ENCODE measurements around the gene RBM33.

The RBM33 gene

DNA sequence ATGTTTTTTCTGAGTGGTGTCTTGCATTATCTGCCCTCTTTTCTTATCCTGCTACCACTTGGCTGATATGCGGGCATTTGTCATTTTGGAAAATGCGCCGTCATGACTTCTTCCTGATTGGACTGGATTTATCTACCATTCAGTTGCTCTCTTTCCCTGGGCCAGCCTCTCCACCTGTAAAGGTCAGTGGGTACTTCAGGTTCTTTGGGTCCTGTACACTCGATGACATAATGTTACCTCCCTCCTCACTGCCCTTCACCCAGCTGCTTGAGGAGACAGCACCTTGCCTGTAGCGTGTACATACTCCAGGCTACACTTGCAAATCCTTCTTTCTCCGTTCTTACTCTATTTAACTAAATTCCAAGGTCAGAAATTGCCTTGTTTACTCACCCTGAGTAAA lies 83.7 kb downstream of the RBM33 start:
- no peak for DNase-seq

DNA sequence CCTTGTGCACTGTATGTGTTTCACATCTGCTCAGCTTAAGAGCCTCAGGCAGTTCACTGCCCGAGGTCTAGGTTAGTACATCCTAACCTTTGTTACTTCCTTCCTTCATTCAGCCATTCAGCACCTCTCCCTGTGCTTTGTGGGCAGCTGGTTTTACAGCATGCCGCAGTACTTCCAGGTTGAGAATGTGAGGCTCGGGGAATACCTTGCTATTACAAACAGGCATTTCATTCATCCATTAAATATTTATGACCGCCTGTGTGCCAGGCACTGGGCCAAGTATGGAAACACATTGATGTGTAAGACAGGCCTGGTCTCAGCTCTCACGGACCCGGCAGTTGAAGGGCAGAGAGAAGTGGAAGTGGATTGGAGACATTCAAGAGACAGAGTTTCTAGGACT lies 85.4 kb downstream of the RBM33 start:
- DNase-seq, result peak; percentile 16

DNA sequence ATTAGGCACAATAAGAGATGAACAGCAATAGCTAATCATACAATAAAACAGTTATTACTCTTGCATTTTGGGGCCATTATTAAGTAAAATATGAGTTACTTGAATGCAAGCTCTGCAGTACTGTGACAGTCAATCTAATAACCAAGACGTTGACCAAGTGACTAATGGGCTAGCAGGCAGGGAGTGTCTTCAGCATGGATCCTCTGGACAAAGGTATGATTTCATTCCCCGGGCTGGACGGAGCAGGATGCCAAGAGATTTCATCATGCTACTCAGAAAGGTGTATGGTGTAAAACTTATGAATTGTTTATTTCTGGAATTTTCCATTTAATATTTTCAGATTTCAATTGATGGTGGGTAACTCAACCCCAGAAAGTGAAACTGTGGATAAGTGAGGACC lies 86.9 kb downstream of the RBM33 start:
- DNase-seq, result no peak

- DNase-seq, result no peak
Observed at GRCh38 chr7:155731871-155732270, 87.4 kb downstream of the RBM33 start.

DNA sequence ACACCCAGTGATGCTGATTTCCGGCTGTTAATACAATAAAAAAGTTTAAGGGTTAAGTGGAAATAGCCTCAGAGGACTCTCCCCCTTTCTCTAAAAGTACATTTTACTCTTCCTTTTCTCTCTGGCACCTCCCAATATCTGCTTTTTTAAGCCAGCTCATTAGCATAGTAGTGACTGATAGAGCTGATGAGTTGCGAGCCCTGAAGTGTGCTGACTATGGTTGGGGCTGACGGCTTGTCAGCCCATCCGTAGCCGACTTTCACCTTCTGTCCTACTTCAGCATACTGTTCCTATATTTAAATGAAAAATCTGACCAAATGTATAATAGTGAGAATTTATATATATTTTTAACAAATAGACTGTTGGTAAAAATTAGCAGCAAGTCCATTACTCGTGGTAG lies 87.8 kb downstream of the RBM33 start:
- DNase-seq, result no peak

- no peak for DNase-seq
Observed at GRCh38 chr7:155733582-155734444, 89.4 kb downstream of the RBM33 start.

- DNase-seq, result no peak
Observed at GRCh38 chr7:155734445-155734809, 90.0 kb downstream of the RBM33 start.

DNA sequence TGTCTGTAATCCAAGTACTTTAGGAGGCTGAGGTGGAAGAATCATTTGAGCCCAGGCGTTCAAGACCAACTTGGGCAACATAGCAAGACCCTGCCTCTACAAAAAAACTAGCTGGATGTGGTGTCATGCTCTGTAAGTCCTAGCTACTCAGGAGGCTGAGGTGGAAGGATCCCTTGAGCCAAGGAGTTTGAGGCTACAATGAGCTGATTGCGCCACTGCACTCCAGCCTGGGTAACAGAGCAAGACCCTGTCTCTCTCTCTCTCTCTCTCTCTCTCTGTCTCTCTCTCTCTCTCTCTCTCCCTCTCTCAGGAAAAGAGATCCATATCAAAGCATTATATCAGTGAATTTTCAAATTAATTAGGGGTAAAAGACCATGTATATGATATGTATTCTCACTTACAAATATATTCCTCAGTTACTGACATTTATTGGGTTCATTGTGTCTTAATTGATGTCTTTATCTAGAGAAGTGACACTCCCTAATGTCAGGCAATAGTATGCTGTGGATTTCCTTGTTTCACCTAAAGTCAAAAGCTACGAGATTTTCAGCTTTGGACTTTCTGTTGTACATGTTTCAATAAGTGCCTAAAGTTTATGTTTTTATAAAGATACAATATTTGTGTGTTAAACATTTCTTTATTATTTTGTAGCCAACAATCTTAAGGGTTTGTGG lies 91.1 kb downstream of the RBM33 start:
- no peak for DNase-seq

GRCh38 chr7:155737590-155737989 lies 93.1 kb downstream of the RBM33 start:
- no peak for DNase-seq

- no peak for DNase-seq
Observed at GRCh38 chr7:155738104-155738503, 93.6 kb downstream of the RBM33 start.

- DNase-seq, result peak; percentile 84
Observed at GRCh38 chr7:155738652-155739537, 94.4 kb downstream of the RBM33 start.

- no peak for DNase-seq
Observed at GRCh38 chr7:155739538-155740143, 95.2 kb downstream of the RBM33 start.

GRCh38 chr7:155741082-155741481 lies 96.6 kb downstream of the RBM33 start:
- no peak for DNase-seq

DNA sequence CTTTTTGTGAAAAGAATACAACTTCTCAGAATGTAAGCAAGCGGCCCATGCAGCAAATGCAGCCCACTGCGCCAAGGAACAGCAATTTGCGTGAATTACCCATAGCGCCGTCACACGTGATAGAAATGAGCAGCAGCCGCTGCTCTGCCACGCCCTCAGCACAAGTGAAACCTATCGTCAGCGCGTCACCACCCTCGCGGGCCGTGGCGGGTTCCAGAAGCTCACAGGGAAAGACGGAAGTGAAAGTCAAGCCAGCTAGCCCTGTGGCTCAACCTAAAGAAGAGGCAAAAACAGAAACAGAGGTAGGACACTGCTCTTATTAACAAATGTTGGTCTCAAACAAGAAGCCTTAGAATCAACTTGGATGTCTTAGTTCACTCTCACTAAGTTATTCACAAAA lies 97.3 kb downstream of the RBM33 start:
- no peak for DNase-seq

DNA sequence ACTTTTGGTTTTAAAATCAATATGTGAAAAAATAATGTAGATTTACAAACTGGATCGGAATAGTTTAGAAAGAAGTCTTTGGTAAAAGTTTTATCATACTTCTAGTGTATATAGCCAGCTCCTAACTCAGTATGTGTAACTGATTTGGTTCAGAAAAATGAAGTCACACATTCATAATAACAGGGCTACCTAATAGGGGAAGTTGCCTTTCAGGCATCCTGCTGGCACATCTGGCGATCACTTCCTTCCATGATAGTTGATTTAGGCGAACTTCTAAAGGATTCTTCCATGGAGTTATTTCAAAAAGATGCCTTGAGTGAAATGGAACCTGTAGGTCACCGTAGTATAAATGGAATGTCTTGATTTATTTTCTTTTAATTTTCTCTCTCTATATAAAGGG lies 98.7 kb downstream of the RBM33 start:
- DNase-seq, result no peak

DNA sequence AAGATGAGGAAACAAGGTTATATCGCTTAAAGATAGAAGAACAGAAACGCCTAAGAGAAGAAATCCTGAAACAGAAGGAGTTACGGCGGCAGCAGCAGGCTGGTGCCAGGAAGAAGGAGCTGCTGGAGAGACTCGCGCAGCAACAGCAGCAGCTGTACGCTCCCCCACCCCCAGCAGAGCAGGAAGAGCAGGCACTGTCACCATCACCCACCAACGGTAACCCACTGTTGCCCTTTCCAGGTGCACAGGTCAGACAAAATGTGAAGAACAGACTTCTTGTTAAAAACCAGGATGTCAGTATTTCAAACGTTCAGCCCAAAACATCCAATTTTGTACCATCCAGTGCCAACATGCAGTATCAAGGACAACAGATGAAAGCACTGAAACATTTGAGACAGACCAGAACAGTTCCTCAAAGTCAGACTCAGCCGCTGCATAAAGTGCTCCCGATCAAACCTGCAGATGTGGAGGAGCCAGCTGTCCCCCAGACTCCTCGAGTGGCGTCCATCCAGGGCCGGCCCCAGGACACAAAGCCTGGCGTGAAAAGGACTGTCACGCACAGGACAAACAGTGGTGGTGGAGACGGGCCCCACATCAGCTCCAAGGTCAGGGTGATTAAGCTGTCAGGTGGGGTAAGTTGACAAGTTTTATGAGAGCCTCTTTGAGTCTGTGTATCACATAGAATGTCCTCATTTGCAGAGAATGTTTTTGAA lies 100.7 kb downstream of the RBM33 start:
- DNase-seq, result no peak

- no peak for DNase-seq
Observed at GRCh38 chr7:155745737-155746136, 101.3 kb downstream of the RBM33 start.

GRCh38 chr7:155746188-155746587 lies 101.7 kb downstream of the RBM33 start:
- DNase-seq, result no peak

DNA sequence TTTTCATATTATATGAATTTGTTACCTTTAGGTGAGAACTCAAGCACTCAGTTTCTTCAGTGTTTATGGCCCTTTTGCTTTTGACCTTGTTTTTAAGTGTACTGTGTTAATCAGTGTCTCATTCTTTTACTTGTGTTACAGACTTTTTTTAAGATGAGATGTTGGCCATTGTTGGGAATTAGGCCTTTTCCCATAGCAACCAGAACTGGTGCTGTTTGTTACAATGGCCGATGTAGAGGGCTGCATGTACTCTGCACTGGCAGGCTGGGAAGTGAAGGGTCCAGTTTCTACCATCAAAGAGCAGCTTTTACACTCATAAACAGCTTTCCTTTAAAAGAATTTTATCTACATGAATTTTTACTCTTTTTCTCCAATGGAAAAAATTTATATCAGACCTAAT lies 102.7 kb downstream of the RBM33 start:
- DNase-seq, result no peak

- DNase-seq, result no peak
Observed at GRCh38 chr7:155749578-155749977, 105.1 kb downstream of the RBM33 start.

DNA sequence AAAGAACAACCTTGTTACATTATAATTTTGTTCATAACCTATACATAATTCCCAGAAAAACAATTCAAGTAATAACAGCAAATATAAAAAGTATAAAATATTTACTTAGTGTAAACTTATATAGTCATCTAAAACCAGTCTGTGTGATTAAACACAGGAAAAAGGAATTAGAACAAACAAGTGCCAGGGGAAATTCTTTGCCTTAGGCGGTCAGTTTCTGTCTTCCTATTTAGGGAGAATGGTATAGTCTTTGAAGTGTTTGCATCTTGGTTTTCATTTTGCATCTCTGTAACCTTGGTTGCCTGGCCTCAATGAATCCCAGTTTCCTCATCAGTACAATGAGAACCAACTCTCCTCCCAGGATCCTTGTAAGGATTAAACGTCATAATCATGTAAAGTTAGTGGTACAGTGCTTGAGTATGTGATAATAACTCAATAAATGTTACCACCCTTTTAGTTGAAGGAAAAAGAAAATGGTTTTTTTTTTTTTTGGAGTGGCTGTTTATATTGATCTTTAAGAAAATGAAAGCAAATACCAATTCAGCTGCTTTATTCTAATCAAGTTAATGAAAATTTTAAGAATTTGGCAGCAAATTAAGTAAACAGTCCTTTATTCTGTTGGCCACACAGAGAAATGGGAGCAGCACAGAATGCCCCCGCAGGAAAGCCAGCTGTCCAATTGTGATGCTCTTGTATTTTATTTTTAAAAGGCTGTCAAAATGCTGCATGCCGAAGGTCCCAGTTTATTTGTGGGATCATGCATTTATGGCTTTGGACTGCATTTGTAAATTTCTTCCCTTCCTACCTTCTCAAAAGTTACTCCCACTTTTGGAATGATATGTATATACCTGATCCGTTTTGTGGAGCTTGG lies 106.0 kb downstream of the RBM33 start:
- DNase-seq, result no peak
